Osteocyte (in vitro differentiated cells): ENCODE data around the gene HNRNPL. TPM values are rescaled to one million over a fixed set of nuclear protein-coding genes. Genes with fewer than 3 reads are reported as not detected.

Experiments used
- DNase-seq: peaks from one replicate; pipeline ENCODE4 v3.0.0; 2021; ENCODE audit warnings: mixed read lengths; ENCODE audit not compliant: unreplicated experiment; ENCODE audit errors: extremely low spot score
- H3K27ac Mint-ChIP-seq: one replicate; pipeline ENCODE4 v1.8.0; 2021; ENCODE audit warnings: mild to moderate bottlenecking, mixed read lengths; ENCODE audit not compliant: unreplicated experiment
- H3K27me3 Mint-ChIP-seq: one replicate; pipeline ENCODE4 v1.8.0; 2021; ENCODE audit warnings: mixed read lengths; ENCODE audit not compliant: unreplicated experiment
- H3K36me3 Mint-ChIP-seq: one replicate; pipeline ENCODE4 v1.8.0; 2021; ENCODE audit warnings: mixed read lengths; ENCODE audit not compliant: unreplicated experiment
- H3K4me1 Mint-ChIP-seq: one replicate; pipeline ENCODE4 v1.8.0; 2021; ENCODE audit warnings: mixed read lengths; ENCODE audit not compliant: unreplicated experiment
- H3K4me3 Mint-ChIP-seq: one replicate; pipeline ENCODE4 v1.8.0; 2021; ENCODE audit warnings: mild to moderate bottlenecking, moderate library complexity, mixed read lengths; ENCODE audit not compliant: unreplicated experiment
- H3K9me3 Mint-ChIP-seq: one replicate; pipeline ENCODE4 v1.8.0; 2021; ENCODE audit warnings: mixed read lengths; ENCODE audit not compliant: unreplicated experiment
- CTCF ChIP-seq: fragments of 200-600 bp; sonication (generic); IDR thresholded peaks from 2 replicates; pipeline ENCODE4 v1.5.0; 2021; ENCODE audit warnings: antibody characterized with exemption, mild to moderate bottlenecking, moderate library complexity
- total RNA-seq: library from RNA; stranded (reverse); gene quantifications from 2 replicates; pipeline ENCODE4 v1.2.1, GENCODE V29; 2021

Gene HNRNPL
- total RNA-seq, 1 donor from 2014 or later, result 262 TPM

DNA sequence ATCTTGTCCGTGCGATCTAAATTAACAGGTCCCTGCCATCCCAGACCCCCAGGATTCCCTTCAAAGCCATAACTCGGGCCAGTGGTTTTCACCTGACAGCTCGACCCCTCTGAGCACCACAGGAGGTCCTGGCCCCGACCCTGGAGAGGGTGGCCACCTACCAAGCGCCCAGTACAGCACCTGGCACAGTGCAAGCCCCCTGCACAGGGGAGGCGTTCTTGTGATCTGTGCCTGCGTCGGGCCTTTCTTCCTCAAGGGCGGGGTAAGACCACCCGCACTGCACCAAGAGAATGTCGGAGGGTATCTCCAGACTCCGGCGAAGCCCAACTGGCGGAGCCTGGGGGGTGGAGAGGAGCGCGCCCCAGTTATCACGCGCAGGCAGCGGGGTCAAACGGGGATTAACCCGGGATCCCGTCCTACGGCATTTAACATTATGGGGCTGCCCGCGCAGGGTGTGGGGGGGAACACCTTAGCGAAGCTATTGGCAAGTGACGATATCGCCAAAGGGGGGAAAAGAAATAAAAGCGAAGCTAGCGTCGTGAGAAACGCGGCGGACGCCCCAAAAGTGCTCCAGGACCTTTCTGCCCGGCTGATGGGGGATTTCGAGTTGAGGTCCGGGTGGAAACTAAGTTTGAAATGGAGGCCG is 1.3 kb upstream of the HNRNPL start:
- peaks cover 6% of the 10 kb centered on the region for H3K36me3 Mint-ChIP-seq
- peak overlapping the region; percentile 85 for H3K4me3 Mint-ChIP-seq
- TF ChIP-seq CTCF, result no peak
- H3K27me3 Mint-ChIP-seq, result no peaks in the 10 kb centered on the region
- no peaks in the 10 kb centered on the region for H3K9me3 Mint-ChIP-seq
- peak overlapping the region; percentile 98 for H3K27ac Mint-ChIP-seq
- DNase-seq, result no peak
- peaks cover 43% of the 10 kb centered on the region for H3K4me1 Mint-ChIP-seq

DNA sequence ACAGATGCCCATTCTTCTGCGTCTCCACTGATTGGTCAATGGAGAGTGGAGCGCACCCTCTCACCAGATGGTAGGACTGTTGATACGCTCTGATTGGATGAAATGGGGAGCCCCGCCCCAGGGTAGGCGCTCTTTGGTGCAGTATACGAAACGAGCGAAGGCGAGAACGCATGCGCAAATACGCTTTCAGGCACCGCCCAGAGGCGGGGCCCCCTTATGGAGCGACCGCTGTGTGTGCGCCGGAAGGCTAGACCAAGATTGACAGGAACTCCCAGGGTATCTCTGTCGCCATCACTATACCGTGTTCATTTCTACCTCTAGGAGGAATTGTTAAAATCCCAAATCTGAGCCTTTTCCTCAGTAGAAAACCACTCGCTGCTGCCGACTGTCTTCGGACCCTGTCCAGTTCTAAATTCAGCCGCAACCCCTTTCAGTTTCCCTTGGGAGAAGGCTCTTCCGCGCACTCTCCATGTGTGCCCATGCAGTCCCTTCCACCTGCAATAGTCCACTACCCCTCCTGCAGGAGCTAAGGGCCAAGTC is 720 bp upstream of the HNRNPL start:
- Mint-ChIP-seq H3K4me1 (peaks cover 44% of the 10 kb centered on the region), H3K4me3 (peak overlapping the region; percentile 91), H3K36me3 (peaks cover 12% of the 10 kb centered on the region), H3K27me3 (no peaks in the 10 kb centered on the region), H3K9me3 (no peaks in the 10 kb centered on the region), H3K27ac (peak overlapping the region; percentile 98)
- peak; percentile 100 for DNase-seq
- TF ChIP-seq CTCF, result peak; percentile 10

- Mint-ChIP-seq H3K27ac (peak overlapping the region; percentile 98), H3K27me3 (no peaks in the 10 kb centered on the region), H3K36me3 (peaks cover 19% of the 10 kb centered on the region), H3K4me1 (peaks cover 46% of the 10 kb centered on the region), H3K9me3 (no peaks in the 10 kb centered on the region), H3K4me3 (peak overlapping the region; percentile 91)
- no peak for TF ChIP-seq CTCF
- peak; percentile 99 for DNase-seq
Observed at GRCh38 chr19:38849147-38849859, 483 bp downstream of the HNRNPL start.

GRCh38 chr19:38848299-38849146 is 1.3 kb downstream of the HNRNPL start:
- Mint-ChIP-seq H3K27me3 (no peaks in the 10 kb centered on the region), H3K4me1 (peaks cover 44% of the 10 kb centered on the region), H3K36me3 (peaks cover 27% of the 10 kb centered on the region), H3K9me3 (no peaks in the 10 kb centered on the region), H3K4me3 (peak overlapping the region; percentile 91), H3K27ac (peak overlapping the region; percentile 98)
- DNase-seq, result no peak
- TF ChIP-seq CTCF, result no peak
